ENCODE measurements around the gene VPS54. TPM values are rescaled to one million over a fixed set of nuclear protein-coding genes. Genes with fewer than 3 reads are reported as not detected.
A peak's percentile ranks its signal among the peaks of the same experiment; 100 is the strongest.

Gene VPS54
- total RNA-seq (2014; rRNA removed; shearing (Covaris generic); ENCODE audit: low replicate concordance) = 14.8 and 17.5 TPM in 2 replicates

GRCh38 chr2:64019083-64019974 is at the start of gene VPS54:
TSS of gene VPS54 (minus strand) at chr2:64019428. CDS start at chr2:63983999, 35,429 bp downstream.
- in situ Hi-C loops (cut with HindIII; ENCODE audit: low pct_unique_long_range_greater_than_20kb, low sequenced_read_pairs) = no loop called here
- DNase-seq (ENCODE audit: low read depth) = peak; percentile 75

DNA sequence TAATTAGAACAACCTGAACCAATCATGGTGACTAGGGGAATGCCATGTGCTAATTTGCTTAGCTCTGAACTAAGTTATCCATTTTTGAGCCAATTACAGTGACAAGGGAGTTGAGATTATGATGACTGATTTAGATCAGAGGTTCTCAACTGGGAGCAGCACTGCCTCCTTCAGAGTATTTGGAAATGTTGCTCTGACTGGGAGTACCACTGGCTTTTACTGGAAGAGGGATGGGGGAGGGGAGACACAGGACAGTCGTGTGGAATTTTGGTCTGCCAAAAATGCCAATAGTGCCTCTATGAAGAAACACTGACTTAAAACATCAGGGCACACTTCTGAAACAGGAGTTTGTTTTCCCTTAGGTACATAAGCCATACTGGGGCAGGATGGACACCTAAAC is 48.1 kb upstream of the VPS54 start:
- in situ Hi-C loops (cut with HindIII; ENCODE audit: low pct_unique_long_range_greater_than_20kb, low sequenced_read_pairs) = no loop called here
- no peak for DNase-seq (ENCODE audit: low read depth)

DNA sequence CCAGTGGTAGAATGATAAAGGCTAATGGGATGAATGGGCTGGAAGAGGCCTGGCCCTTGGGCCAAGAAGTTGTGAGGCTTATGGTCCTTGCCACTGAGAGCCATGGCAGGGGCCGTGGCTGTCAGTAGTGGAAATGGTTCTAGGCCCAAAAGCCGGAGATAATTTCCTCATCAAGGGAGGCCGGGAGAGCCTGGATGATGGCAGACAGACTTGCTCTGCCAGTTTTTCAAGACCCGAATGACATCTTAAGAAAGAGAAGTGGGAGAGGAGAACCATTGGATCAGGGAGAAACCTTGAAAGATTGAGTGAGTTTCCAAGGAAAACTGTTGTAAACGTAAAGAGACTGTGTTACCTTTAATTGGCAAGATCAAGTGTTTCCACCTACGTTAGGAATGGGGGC is 46.3 kb upstream of the VPS54 start:
- in situ Hi-C loops (cut with HindIII; ENCODE audit: low pct_unique_long_range_greater_than_20kb, low sequenced_read_pairs) = no loop called here
- DNase-seq (ENCODE audit: low read depth) = no peak

GRCh38 chr2:64063924-64064331 is 44.7 kb upstream of the VPS54 start:
- no peak for DNase-seq (ENCODE audit: low read depth)
- in situ Hi-C loops (cut with HindIII; ENCODE audit: low pct_unique_long_range_greater_than_20kb, low sequenced_read_pairs) = no loop called here

GRCh38 chr2:64063454-64063853 is 44.2 kb upstream of the VPS54 start:
- in situ Hi-C loops (cut with HindIII; ENCODE audit: low pct_unique_long_range_greater_than_20kb, low sequenced_read_pairs) = no loop called here

DNA sequence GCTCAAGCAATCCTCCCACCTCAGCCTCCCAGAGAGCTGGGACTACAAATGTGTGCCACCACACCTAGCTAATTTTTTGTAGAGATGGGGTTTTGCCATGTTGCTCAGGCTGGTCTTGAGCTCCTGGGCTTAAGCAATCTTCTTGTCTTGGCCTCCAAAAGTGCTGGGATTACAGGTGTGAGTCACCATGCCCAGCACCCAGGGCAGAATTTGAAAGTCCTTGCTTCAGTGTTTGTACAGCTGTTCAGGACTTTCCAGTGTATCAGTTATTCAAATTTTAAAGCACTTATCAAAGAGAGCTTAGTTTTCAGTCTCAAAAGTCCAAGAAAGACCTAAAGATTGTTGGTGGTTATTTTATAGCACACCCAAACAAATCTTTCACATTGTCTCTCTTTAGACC is 43.6 kb upstream of the VPS54 start:
- in situ Hi-C loops (cut with HindIII; ENCODE audit: low pct_unique_long_range_greater_than_20kb, low sequenced_read_pairs) = no loop called here

More at GRCh38 chr2:64063454-64063853, 44.2 kb upstream of the VPS54 start:
- DNase-seq (ENCODE audit: low read depth) = no peak

GRCh38 chr2:64059270-64059669 is 40.0 kb upstream of the VPS54 start:
- no peak for DNase-seq (ENCODE audit: low read depth)
- in situ Hi-C loops (cut with HindIII; ENCODE audit: low pct_unique_long_range_greater_than_20kb, low sequenced_read_pairs) = no loop called here

More for the DNA sequence above, 43.6 kb upstream of the VPS54 start:
- no peak for DNase-seq (ENCODE audit: low read depth)

- in situ Hi-C loops (cut with HindIII; ENCODE audit: low pct_unique_long_range_greater_than_20kb, low sequenced_read_pairs) = no loop called here
- no peak for DNase-seq (ENCODE audit: low read depth)
These were observed 36.8 kb upstream of the VPS54 start for GRCh38 chr2:64056021-64056420.

DNA sequence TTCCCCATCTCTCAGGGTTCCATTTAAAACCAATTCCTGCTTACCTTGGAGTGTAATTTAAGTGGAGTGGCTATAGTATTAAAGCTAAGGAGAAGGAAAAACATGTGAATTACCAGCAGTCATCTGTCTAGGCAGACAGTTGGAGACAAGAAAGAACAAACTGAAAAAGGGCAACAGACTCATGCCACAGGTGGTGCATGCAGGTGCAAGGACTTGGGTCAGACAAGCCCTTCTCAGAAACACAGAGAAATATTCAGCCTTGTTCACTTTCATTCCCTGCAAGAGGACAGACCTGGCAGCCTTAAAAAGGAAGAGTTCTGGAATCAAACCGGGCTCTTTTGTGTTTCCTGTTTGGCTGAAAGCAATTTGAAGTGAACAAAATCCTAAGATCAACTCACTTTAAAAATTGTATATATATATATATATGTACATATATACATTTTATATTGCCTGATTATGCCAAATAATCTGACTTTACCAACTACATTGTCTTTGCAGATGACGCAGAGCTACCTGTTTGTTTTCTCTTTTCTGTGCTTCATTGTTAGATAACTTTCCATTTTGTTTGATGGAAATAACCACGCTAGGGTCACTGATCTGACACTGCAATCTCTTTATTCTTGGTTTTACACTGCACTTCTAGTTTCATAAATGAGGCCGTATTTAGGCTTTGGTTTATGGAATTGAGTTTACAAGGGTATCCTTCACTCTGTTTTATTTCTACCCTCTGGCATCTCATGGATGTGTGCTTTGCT is 35.1 kb upstream of the VPS54 start:
- in situ Hi-C loops (cut with HindIII; ENCODE audit: low pct_unique_long_range_greater_than_20kb, low sequenced_read_pairs) = no loop called here
- DNase-seq (ENCODE audit: low read depth) = no peak

DNA sequence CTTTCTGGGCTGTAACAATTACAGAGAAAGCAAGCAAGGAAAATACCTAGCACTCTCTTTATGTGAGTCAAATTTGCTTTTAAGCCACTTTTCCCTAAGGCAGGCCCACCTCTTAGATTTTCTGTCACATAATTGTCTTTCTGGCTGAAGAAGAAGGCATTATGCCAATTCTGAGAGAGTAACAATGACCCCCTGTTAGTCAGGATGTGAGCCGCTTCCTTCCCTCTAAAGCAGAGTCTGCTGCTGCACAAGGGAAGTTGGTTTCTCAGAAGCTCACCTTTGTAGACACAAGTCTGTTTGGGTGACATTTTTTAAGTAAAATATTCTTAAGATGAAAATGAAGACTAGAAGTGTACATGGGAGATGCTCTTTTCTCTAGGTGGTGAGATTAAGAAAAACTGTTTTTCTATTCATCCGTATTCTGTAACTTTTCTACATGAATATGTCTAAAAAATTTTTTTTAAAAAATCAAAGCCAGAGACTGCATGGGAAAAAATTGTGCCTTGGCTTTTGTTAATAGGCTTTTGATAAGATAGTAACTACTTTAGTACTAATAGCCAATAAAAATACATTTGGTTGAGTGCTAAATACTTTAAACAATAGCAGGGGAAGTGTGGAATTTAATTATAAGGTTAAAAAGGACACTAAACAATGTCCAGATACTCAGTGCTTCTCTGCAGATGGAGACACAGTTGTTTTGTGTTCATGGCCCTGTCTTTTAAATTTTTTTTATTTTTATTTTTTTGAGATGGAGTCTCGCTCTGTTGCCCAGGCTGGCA is 33.4 kb upstream of the VPS54 start:
- no peak for DNase-seq (ENCODE audit: low read depth)
- in situ Hi-C loops (cut with HindIII; ENCODE audit: low pct_unique_long_range_greater_than_20kb, low sequenced_read_pairs) = no loop called here

- peak; percentile 79 for DNase-seq (ENCODE audit: low read depth)
- in situ Hi-C loops (cut with HindIII; ENCODE audit: low pct_unique_long_range_greater_than_20kb, low sequenced_read_pairs) = loop anchor here (25.0 kb wide), 2 partner anchors 88 to 263 kb away; partner anchors contain the start of gene PELI1
These were observed 30.5 kb upstream of the VPS54 start for GRCh38 chr2:64049633-64050220.

GRCh38 chr2:64045938-64046337 is 26.7 kb upstream of the VPS54 start:
- no peak for DNase-seq (ENCODE audit: low read depth)
- in situ Hi-C loops (cut with HindIII; ENCODE audit: low pct_unique_long_range_greater_than_20kb, low sequenced_read_pairs) = loop anchor here (25.0 kb wide), 2 partner anchors 91 to 266 kb away; partner anchors contain the start of gene PELI1

GRCh38 chr2:64040161-64040560 is 20.9 kb upstream of the VPS54 start:
- in situ Hi-C loops (cut with HindIII; ENCODE audit: low pct_unique_long_range_greater_than_20kb, low sequenced_read_pairs) = loop anchor here (25.0 kb wide), 2 partner anchors 97 to 272 kb away; partner anchors contain the start of gene PELI1
- DNase-seq (ENCODE audit: low read depth) = no peak

DNA sequence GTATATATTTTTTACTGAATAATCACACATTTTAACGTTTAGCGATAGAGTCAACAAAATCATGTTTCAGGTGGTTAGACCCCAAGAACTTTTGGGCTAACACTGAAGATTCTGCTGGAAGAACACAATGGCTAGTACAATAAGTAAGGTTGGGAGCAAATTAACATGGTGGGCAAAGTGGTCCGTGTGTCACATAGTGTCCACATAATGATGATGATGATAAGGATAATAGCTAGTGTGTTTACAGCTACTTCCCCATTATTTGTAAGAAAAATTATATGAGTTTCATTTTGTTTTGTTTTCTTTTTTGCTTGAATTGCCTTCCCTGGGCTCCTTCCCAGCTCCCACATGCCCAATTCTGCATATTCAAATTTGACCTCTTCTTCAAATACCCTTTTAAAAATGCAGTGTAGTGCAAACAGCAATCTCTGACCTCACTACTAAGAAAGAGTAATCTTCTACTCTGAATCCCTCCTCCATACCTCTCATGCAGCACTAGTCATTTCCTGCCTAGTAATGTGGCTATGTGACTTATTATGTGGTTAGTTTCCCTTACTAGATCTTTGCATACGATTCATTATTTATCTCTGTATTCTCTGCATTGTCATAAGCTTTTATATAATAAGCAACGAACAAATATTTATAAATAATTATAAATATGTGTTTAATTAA is 16.9 kb upstream of the VPS54 start:
- in situ Hi-C loops (cut with HindIII; ENCODE audit: low pct_unique_long_range_greater_than_20kb, low sequenced_read_pairs) = loop anchor here (25.0 kb wide), 2 partner anchors 101 to 276 kb away; partner anchors contain the start of gene PELI1

DNA sequence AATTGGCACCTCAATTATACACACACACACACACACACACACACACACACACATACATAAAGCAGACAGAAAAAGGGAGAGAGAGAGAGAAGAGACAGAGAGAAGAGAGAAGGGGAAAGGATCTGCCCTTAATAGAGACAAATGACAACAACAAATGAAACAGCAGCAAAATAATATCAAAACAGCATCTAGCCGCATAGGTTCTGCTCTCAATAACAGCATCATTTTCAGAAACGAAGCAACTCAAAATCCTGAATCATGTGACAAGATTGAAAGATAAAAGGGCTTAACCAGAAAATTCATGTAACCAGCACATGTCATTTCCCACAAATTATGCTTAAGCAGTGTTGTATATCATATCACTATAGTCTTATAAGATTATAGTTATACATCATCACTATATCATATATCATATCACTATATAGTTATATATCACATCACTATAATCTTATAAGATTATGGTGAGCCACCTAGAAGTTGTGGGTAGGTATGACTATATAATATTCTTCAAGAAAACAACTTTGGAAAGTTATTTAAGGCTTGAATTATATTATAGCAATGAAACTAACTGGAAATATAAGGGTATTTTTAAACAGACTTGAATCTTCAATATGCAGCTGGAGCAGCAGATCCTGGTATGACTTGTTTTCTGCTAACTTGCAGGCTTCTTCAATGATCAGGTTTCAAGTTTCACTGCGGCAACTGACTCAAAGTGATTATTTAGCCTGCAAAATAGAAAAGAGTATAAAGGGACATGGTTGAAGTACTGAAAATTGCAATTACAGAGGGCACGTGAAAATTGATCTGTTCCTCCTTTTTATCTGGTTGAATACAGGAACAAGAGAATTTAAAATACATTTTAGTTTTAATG is 16.1 kb upstream of the VPS54 start:
- no peak for DNase-seq (ENCODE audit: low read depth)
- in situ Hi-C loops (cut with HindIII; ENCODE audit: low pct_unique_long_range_greater_than_20kb, low sequenced_read_pairs) = loop anchor here (25.0 kb wide), 2 partner anchors 102 to 277 kb away; partner anchors contain the start of gene PELI1

More for the DNA sequence above, 16.9 kb upstream of the VPS54 start:
- no peak for DNase-seq (ENCODE audit: low read depth)

GRCh38 chr2:64029116-64029665 is 10.0 kb upstream of the VPS54 start:
- in situ Hi-C loops (cut with HindIII; ENCODE audit: low pct_unique_long_range_greater_than_20kb, low sequenced_read_pairs) = loop anchor here (25.0 kb wide), 2 partner anchors 108 to 283 kb away; partner anchors contain the start of gene PELI1
- DNase-seq (ENCODE audit: low read depth) = no peak
